GM19035 (cell line): Measurements from ENCODE around the gene ZNF490.

Experiments
- ATAC-seq: cut with Tn5 transposase; IDR thresholded peaks from one replicate; pipeline ENCODE4 v1.9.1; 2021; ENCODE audit not compliant: unreplicated experiment

ZNF490 gene

GRCh38 chr19:12546068-12546467 is 64.5 kb downstream of the ZNF490 start:
- ATAC-seq = no peak

- no peak for ATAC-seq
Measured at GRCh38 chr19:12545267-12545666, 65.3 kb downstream of the ZNF490 start.

GRCh38 chr19:12544401-12544876 is 66.2 kb downstream of the ZNF490 start:
- ATAC-seq = no peak

GRCh38 chr19:12543855-12544254 is 66.8 kb downstream of the ZNF490 start:
- ATAC-seq = no peak
